ENCODE data around the gene CAB39L.

DNA sequence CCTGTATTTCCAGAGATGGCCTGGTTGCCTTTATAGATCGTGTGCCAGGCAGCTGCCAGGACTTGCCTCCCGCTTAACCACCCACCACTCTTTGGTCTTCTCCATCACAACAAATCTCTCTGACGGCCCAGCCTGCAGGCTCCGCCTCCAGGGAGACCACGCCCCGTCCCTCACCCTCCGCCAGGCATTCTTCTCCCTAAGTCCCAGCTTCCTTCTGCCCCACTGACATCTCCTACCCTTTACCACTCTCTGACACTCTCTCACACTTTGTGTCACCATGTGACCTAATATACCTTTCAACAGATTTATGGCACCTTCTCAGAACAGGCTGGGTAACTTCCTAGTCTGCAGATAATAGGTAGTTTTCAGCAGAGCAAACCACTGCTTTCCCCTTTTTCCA, 95.1 kb downstream of the CAB39L start:
- TF ChIP-seq CTCF (IDR thresholded peaks at IDR 0.05; ENCODE audit: insufficient read depth, low read length, poor library complexity, severe bottlenecking) (no peak), EZH2phosphoT487 (conservative IDR thresholded peaks at IDR 0.05; ENCODE audit: low read length) (no peak)
